ENCODE results near the gene VHLL. TPM values are rescaled to one million over a fixed set of nuclear protein-coding genes. Genes with fewer than 3 reads are reported as not detected.

Gene VHLL
- total RNA-seq, 2 donors from 2014 or later, result 1.1 TPM; not detected in 1

- Histone ChIP-seq H3K4me3 (peak overlapping the region; percentile 84 to 95), H3K4me1 (replicated peaks) (no peaks in the 10 kb centered on the region), H3K27me3 (replicated peaks; ENCODE audit: insufficient read depth) (no peaks in the 10 kb centered on the region), H3K9me3 (no peaks in the 10 kb centered on the region), H3K27ac (peak overlapping the region; percentile 88 to 93), H3K36me3 (peaks cover 0 to 3% of the 10 kb centered on the region in 2 donors)
- WGBS, result 7% methylated on average over 22 of the region's 22 CpGs
- peak; percentile 36 for DNase-seq (ENCODE audit: low spot score)
- no peak for TF ChIP-seq POLR2AphosphoS5 (IDR thresholded peaks at IDR 0.05)
- intact Hi-C loops (cut with DNase I), result no loop called here
Measured at GRCh38 chr1:156281693-156282478, 17.2 kb downstream of the VHLL start.

GRCh38 chr1:156281281-156281680 lies 17.8 kb downstream of the VHLL start:
- peaks cover 0 to 7% of the 10 kb centered on the region in 2 donors for H3K36me3 ChIP-seq
- no peaks in the 10 kb centered on the region for H3K9me3 ChIP-seq
- TF ChIP-seq POLR2AphosphoS5 (IDR thresholded peaks at IDR 0.05), result no peak
- TF ChIP-seq POLR2A (IDR thresholded peaks at IDR 0.05), result no peak
- TF ChIP-seq, protein P1, sequence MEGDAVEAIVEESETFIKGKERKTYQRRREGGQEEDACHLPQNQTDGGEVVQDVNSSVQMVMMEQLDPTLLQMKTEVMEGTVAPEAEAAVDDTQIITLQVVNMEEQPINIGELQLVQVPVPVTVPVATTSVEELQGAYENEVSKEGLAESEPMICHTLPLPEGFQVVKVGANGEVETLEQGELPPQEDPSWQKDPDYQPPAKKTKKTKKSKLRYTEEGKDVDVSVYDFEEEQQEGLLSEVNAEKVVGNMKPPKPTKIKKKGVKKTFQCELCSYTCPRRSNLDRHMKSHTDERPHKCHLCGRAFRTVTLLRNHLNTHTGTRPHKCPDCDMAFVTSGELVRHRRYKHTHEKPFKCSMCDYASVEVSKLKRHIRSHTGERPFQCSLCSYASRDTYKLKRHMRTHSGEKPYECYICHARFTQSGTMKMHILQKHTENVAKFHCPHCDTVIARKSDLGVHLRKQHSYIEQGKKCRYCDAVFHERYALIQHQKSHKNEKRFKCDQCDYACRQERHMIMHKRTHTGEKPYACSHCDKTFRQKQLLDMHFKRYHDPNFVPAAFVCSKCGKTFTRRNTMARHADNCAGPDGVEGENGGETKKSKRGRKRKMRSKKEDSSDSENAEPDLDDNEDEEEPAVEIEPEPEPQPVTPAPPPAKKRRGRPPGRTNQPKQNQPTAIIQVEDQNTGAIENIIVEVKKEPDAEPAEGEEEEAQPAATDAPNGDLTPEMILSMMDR (IDR thresholded peaks at IDR 0.05), result no peak
- peak overlapping the region in 1 of 2 donors; percentile 84 for H3K4me3 ChIP-seq
- no peaks in the 10 kb centered on the region for H3K4me1 ChIP-seq (replicated peaks)
- H3K27me3 ChIP-seq (replicated peaks; ENCODE audit: insufficient read depth), result no peaks in the 10 kb centered on the region
- 23% methylated on average over 8 of the region's 8 CpGs for WGBS
- peak overlapping the region; percentile 88 to 93 for H3K27ac ChIP-seq
- DNase-seq (ENCODE audit: low spot score), result no peak
- intact Hi-C loops (cut with DNase I), result no loop called here

- H3K36me3 ChIP-seq, result peaks cover 0 to 8% of the 10 kb centered on the region in 2 donors
- H3K27ac ChIP-seq, result no peak overlapping the region
- H3K9me3 ChIP-seq, result no peaks in the 10 kb centered on the region
- intact Hi-C loops (cut with DNase I), result no loop called here
- H3K4me3 ChIP-seq, result no peak overlapping the region
- no peaks in the 10 kb centered on the region for H3K4me1 ChIP-seq (replicated peaks)
- no peak for DNase-seq (ENCODE audit: low spot score)
- WGBS, result 90% methylated on average over 3 of the region's 3 CpGs
- H3K27me3 ChIP-seq (replicated peaks; ENCODE audit: insufficient read depth), result no peaks in the 10 kb centered on the region
- TF ChIP-seq POLR2A (IDR thresholded peaks at IDR 0.05) (no peak), POLR2AphosphoS5 (IDR thresholded peaks at IDR 0.05) (no peak)
- TF ChIP-seq, protein P1 (IDR thresholded peaks at IDR 0.05), result no peak
Measured at GRCh38 chr1:156279837-156280236, 19.3 kb downstream of the VHLL start.

DNA sequence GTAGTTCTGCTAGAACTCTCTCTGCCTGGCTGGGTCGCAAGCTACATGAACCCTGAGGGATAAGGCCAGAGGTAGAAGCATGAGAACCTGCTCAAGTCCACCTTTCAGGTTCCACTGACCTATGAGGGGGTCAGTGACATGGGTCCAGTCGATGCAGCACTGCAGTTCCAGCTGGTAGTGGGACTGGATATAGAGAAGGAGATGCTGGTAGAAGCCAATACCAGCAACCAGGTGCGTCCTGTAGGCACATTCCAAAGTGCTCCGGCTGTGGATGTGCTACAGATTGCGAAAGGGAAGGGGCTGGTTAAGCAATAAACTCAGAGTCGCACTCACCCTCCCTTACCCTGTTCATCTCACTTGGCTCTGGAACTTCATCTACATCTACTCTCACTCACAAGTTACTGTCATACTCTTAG lies 22.1 kb downstream of the VHLL start:
- intact Hi-C loops (cut with DNase I), result no loop called here
- DNase-seq (ENCODE audit: low spot score), result no peak
- Histone ChIP-seq H3K4me1 (replicated peaks) (no peaks in the 10 kb centered on the region), H3K36me3 (peaks cover 8 to 19% of the 10 kb centered on the region in 2 donors), H3K9me3 (no peaks in the 10 kb centered on the region), H3K4me3 (no peak overlapping the region), H3K27ac (no peak overlapping the region), H3K27me3 (replicated peaks; ENCODE audit: insufficient read depth) (no peaks in the 10 kb centered on the region)
- TF ChIP-seq POLR2A (IDR thresholded peaks at IDR 0.05) (no peak), POLR2AphosphoS5 (IDR thresholded peaks at IDR 0.05) (no peak)
- TF ChIP-seq, protein P1 (IDR thresholded peaks at IDR 0.05), result no peak
- 66% methylated on average over 6 of the region's 6 CpGs for WGBS

DNA sequence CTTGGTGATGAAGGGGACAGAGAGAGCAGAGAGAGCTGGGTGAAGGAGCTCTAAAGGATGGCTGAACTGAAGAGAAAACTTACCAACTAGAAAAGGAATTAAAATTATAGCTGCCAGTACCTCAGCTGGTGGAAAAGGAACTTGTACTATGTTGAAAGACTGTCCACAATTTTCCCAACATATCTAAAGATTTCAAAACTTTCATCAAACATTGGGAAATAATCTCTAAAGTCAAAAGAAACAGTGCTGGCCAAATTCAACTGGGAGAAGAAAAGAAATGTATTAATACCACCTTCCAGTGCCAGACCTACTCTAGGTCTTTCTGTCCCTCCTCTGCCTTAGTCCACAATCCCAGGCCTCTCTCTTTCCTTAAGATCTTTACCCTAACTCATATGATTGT lies 22.6 kb downstream of the VHLL start:
- Histone ChIP-seq H3K4me3 (no peak overlapping the region), H3K27ac (no peak overlapping the region), H3K36me3 (peaks cover 8 to 19% of the 10 kb centered on the region in 2 donors), H3K27me3 (replicated peaks; ENCODE audit: insufficient read depth) (no peaks in the 10 kb centered on the region), H3K4me1 (replicated peaks) (no peaks in the 10 kb centered on the region), H3K9me3 (no peaks in the 10 kb centered on the region)
- intact Hi-C loops (cut with DNase I), result no loop called here
- no peak for TF ChIP-seq POLR2A (IDR thresholded peaks at IDR 0.05)
- TF ChIP-seq, protein P1 (IDR thresholded peaks at IDR 0.05), result no peak
- no peak for TF ChIP-seq POLR2AphosphoS5 (IDR thresholded peaks at IDR 0.05)
- DNase-seq (ENCODE audit: low spot score), result no peak
